CD4-positive, alpha-beta T cell treated with Interleukin-15 for 4 hours (primary cell): ENCODE data around the gene PRAMEF2.
"Not testable (repeated sequence)": the region's sequence is repeated elsewhere in the genome, so short reads cannot be mapped to it uniquely, and the experiment has no call there.

Experiments
- DNase-seq: peaks from one replicate; pipeline ENCODE4 v3.0.0-alpha.2; 2020; ENCODE audit warnings: low spot score

PRAMEF2 gene

GRCh38 chr1:12856786-12857185 lies at the start of gene PRAMEF2:
TSS of gene PRAMEF2 (plus strand) at chr1:12857086. CDS start at chr1:12859010, 1,924 bp downstream.
- DNase-seq: not testable (repeated sequence)

- DNase-seq: no peak
Measured at GRCh38 chr1:12809933-12810332, 47.0 kb upstream of the PRAMEF2 start.

GRCh38 chr1:12810691-12811408 lies 46.0 kb upstream of the PRAMEF2 start:
- no peak for DNase-seq

GRCh38 chr1:12811409-12811784 lies 45.5 kb upstream of the PRAMEF2 start:
- DNase-seq: no peak

- DNase-seq: not testable (repeated sequence)
Measured at GRCh38 chr1:12819061-12819460, 37.8 kb upstream of the PRAMEF2 start.

GRCh38 chr1:12831310-12831709 lies 25.6 kb upstream of the PRAMEF2 start, which contains the start of gene PRAMEF11:
TSS of gene PRAMEF11 (minus strand) at chr1:12831410. CDS start at chr1:12828789, 2,621 bp downstream.
- DNase-seq: not testable (repeated sequence)

GRCh38 chr1:12833251-12833650 lies 23.6 kb upstream of the PRAMEF2 start:
- DNase-seq: not testable (repeated sequence)

- DNase-seq: not testable (repeated sequence)
Measured at GRCh38 chr1:12848620-12849019, 8.3 kb upstream of the PRAMEF2 start, which contains the start of gene HNRNPCL1. TSS of gene HNRNPCL1 (minus strand) at chr1:12848720. CDS start at chr1:12848289, 431 bp downstream.

GRCh38 chr1:12851779-12852178 lies 5.1 kb upstream of the PRAMEF2 start:
- DNase-seq: no peak

- DNase-seq: not testable (repeated sequence)
Measured at GRCh38 chr1:12863131-12863880, 6.4 kb downstream of the PRAMEF2 start.

GRCh38 chr1:12878453-12878852 lies 21.6 kb downstream of the PRAMEF2 start:
- not testable (repeated sequence) for DNase-seq

GRCh38 chr1:12886101-12886500 lies 29.2 kb downstream of the PRAMEF2 start, which contains the start of gene PRAMEF4:
TSS of gene PRAMEF4 (minus strand) at chr1:12886201. CDS start at chr1:12883394, 2,807 bp downstream.
- DNase-seq: not testable (repeated sequence)

- DNase-seq: not testable (repeated sequence)
Measured at GRCh38 chr1:12898170-12898569, 41.3 kb downstream of the PRAMEF2 start, which contains the start of gene PRAMEF10. TSS of gene PRAMEF10 (minus strand) at chr1:12898270. CDS start at chr1:12895847, 2,423 bp downstream.

GRCh38 chr1:12899186-12899585 lies 42.3 kb downstream of the PRAMEF2 start:
- not testable (repeated sequence) for DNase-seq

GRCh38 chr1:12903793-12904572 lies 47.1 kb downstream of the PRAMEF2 start:
- not testable (repeated sequence) for DNase-seq
